C4-2B (cell line): ENCODE data around the gene SHE.
"Not testable (repeated sequence)": the region's sequence is repeated elsewhere in the genome, so short reads cannot be mapped to it uniquely, and the experiment has no call there.

Experiments
- H3K27ac ChIP-seq: fragments of 450-650 bp; 2 replicates; pipeline ENCODE4 v1.5.1; 2017
- ZFX ChIP-seq: fragments of 450-650 bp; IDR thresholded peaks from 2 replicates; pipeline ENCODE4 v1.6.1; 2017
- TF ChIP-seq, protein P1 (sequence below): fragments of 450-650 bp; conservative IDR thresholded peaks from 2 replicates; pipeline ENCODE4 v1.5.1; 2017; ENCODE audit warnings: mild to moderate bottlenecking

The SHE gene

GRCh38 chr1:154546264-154547063 is 44.3 kb upstream of the SHE start:
- no peak overlapping the region for H3K27ac ChIP-seq
- TF ChIP-seq ZFX = no peak
- TF ChIP-seq, protein P1, sequence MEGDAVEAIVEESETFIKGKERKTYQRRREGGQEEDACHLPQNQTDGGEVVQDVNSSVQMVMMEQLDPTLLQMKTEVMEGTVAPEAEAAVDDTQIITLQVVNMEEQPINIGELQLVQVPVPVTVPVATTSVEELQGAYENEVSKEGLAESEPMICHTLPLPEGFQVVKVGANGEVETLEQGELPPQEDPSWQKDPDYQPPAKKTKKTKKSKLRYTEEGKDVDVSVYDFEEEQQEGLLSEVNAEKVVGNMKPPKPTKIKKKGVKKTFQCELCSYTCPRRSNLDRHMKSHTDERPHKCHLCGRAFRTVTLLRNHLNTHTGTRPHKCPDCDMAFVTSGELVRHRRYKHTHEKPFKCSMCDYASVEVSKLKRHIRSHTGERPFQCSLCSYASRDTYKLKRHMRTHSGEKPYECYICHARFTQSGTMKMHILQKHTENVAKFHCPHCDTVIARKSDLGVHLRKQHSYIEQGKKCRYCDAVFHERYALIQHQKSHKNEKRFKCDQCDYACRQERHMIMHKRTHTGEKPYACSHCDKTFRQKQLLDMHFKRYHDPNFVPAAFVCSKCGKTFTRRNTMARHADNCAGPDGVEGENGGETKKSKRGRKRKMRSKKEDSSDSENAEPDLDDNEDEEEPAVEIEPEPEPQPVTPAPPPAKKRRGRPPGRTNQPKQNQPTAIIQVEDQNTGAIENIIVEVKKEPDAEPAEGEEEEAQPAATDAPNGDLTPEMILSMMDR = peak; percentile 82

- no peak for TF ChIP-seq ZFX
- TF ChIP-seq, protein P1 = no peak
- H3K27ac ChIP-seq = no peak overlapping the region
Measured at GRCh38 chr1:154541231-154541630, 39.0 kb upstream of the SHE start.

DNA sequence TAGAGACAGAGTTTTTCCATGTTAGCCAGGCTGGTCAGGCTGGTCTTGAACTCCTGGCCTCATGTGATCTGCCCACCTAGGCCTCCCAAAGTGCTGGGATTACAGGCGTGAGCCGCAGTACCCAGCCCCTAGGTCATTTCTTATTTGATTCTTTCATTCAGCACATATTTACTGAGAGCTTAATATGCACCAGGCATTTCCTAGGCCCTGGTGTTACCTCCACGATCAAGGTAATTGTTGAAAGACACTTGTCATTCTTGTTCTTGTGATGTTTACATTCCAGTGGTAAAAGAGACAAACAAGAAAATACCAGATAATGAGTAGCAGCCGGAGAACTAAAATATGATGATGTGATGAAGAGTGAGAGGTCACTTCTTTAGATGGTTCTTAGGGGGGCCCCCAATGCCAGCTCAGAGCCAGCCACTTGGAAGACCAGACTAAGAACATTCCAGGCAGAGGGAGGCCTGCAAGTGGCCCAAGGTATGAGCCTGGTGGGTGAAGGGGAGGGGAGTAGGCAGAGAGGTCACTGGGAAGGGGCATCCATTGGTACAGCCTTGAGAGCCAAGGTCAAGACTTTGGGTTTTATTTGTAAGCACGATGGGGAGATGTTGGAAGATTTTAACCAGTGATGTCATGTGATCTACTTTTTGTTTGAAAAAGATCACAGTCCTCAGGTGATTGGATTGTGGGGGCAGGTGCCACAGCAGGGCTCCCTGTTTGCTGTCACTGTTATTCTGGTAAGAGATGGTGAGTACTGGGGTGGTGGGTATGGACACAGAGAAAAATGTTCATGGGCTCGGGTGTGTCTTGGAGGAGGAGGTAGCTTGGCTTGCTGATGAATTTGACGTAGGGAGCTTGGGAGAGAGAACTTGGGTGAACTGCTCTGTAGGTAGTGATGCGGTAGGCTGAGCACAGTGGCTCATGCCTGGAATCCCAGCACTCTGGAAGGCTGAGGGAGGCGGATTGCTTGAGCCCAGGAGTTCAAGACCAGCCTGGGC is 37.6 kb upstream of the SHE start:
- no peak overlapping the region for H3K27ac ChIP-seq
- no peak for TF ChIP-seq ZFX
- TF ChIP-seq, protein P1 = no peak

DNA sequence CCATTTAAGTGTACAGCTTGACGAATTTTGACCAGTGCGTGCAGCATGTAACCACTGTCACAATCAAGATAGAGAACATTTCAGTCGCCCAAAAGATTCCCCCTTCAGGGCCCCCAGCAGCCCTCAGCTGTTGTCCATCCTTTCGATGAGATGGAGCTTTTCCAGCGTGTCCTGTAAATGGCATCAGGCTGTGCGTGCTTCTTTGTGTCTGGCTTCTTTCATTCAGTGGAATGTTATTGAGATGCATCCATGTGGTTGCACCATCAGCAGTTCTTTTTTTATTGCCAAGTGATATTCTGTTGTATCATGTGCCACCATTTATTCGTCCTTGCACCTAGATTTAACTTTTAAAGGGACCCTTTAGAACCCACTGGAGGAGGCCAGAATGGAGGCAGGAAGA is 34.4 kb upstream of the SHE start:
- TF ChIP-seq, protein P1 = no peak
- no peak for TF ChIP-seq ZFX
- H3K27ac ChIP-seq = no peak overlapping the region

- TF ChIP-seq, protein P1 = peak; percentile 88
- TF ChIP-seq ZFX = no peak
- H3K27ac ChIP-seq = no peak overlapping the region
Measured at GRCh38 chr1:154533952-154534844, 32.0 kb upstream of the SHE start.

GRCh38 chr1:154531950-154532349 is 29.7 kb upstream of the SHE start:
- H3K27ac ChIP-seq = not testable (repeated sequence)

GRCh38 chr1:154529308-154529707 is 27.1 kb upstream of the SHE start:
- TF ChIP-seq ZFX = no peak
- TF ChIP-seq, protein P1 = no peak
- no peak overlapping the region for H3K27ac ChIP-seq
